ENCODE results near the gene TAF12. TPM values are rescaled to one million over a fixed set of nuclear protein-coding genes. Genes with fewer than 3 reads are reported as not detected.
"Not testable (repeated sequence)": the region's sequence is repeated elsewhere in the genome, so short reads cannot be mapped to it uniquely, and the experiment has no call there.

Gene TAF12
- total RNA-seq, 4 donors from 2014 or later = 33.5 to 81.6 (median 65.0) TPM

DNA sequence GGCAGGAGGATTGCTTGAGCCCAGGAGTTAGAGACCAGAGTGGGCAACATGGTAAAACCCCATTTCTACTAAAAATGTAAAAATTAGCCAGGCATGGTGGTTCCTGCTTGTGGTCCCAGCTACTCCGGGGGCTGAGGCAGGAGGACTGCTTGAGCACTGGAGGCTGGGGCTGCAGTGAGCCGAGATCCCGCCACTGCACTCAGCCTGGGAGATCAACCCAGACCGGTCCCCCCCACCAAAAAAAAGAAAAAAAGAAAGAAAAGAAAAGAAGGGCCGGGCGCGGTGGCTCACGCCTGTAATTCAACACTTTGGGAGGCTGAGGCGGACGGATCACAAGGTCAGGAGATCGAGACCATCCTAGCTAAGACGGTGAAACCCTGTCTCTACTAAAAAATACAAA, 23.9 kb upstream of the TAF12 start:
- intact Hi-C loops (cut with DNase I; ENCODE audit: low total_unique reads) = no loop called here

DNA sequence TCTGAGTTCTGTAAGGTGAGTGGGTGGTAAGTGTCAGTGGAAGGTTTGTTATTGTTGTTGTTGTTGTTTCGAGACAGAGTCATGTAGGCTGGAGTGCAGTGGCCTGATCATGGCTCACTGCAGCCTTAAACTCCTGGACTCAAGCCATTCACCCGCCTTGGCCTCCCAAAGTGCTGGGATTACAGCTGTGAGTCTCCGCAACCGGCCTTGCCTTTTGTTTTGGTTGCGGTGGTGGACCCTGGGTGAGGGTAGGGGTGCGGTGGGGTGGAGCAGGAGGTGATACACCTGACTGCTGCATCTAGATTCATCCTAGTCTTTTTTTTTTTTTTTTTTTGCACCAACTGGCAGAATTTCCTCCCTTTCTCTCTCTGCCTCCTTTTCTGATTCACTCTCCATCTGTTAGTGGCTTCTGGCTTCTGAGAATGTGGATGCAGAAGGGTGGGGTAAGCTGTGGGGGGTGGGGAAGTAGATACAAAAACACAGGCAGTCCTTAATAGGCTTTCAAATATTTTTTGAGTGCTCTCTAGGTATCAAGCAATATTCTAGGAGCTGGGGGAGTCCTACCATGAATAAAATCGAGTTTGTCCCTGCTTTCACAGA, 21.1 kb upstream of the TAF12 start:
- Histone ChIP-seq H3K4me1 (peaks cover 10 to 11% of the 10 kb centered on the region in 2 donors), H3K27me3 (no peaks in the 10 kb centered on the region), H3K4me3 (no peak overlapping the region), H3K36me3 (no peaks in the 10 kb centered on the region), H3K27ac (no peak overlapping the region), H3K9me3 (no peaks in the 10 kb centered on the region)
- no peak for ATAC-seq
- TF ChIP-seq CTCF (IDR thresholded peaks at IDR 0.05 in 4 of 5, conservative IDR thresholded peaks at IDR 0.05 in 1 of 5) (no peak), POLR2A (IDR thresholded peaks at IDR 0.05) (no peak)
- intact Hi-C loops (cut with DNase I; ENCODE audit: low total_unique reads) = no loop called here
- no peak for DNase-seq
- in situ Hi-C loops (cut with MboI; ENCODE audit: low sequenced_read_pairs in 4 of 4) = no loop called here

More for the DNA sequence above, 23.9 kb upstream of the TAF12 start:
- Histone ChIP-seq H3K36me3 (no peaks in the 10 kb centered on the region), H3K27me3 (no peaks in the 10 kb centered on the region), H3K4me1 (peaks cover 10 to 20% of the 10 kb centered on the region in 2 donors), H3K4me3 (no peak overlapping the region), H3K9me3 (no peaks in the 10 kb centered on the region), H3K27ac (no peak overlapping the region)
- ATAC-seq = no peak
- no peak for DNase-seq
- TF ChIP-seq CTCF (IDR thresholded peaks at IDR 0.05 in 4 of 5, conservative IDR thresholded peaks at IDR 0.05 in 1 of 5) = no peak
- TF ChIP-seq POLR2A (IDR thresholded peaks at IDR 0.05) = no peak
- in situ Hi-C loops (cut with MboI; ENCODE audit: low sequenced_read_pairs in 4 of 4) = no loop called here

GRCh38 chr1:28656335-28656734, 13.5 kb upstream of the TAF12 start:
- no peak for ATAC-seq
- Histone ChIP-seq H3K27me3 (no peaks in the 10 kb centered on the region), H3K27ac (peak overlapping the region in 3 of 4 donors; percentile 29 to 52 (median 30)), H3K4me3 (no peak overlapping the region), H3K4me1 (peaks cover 0 to 5% of the 10 kb centered on the region in 2 donors), H3K36me3 (no peaks in the 10 kb centered on the region), H3K9me3 (no peaks in the 10 kb centered on the region)
- intact Hi-C loops (cut with DNase I; ENCODE audit: low total_unique reads) = no loop called here
- in situ Hi-C loops (cut with MboI; ENCODE audit: low sequenced_read_pairs in 4 of 4) = no loop called here
- DNase-seq = no peak
- no peak for TF ChIP-seq CTCF (IDR thresholded peaks at IDR 0.05 in 4 of 5, conservative IDR thresholded peaks at IDR 0.05 in 1 of 5)
- TF ChIP-seq POLR2A (IDR thresholded peaks at IDR 0.05) = no peak

DNA sequence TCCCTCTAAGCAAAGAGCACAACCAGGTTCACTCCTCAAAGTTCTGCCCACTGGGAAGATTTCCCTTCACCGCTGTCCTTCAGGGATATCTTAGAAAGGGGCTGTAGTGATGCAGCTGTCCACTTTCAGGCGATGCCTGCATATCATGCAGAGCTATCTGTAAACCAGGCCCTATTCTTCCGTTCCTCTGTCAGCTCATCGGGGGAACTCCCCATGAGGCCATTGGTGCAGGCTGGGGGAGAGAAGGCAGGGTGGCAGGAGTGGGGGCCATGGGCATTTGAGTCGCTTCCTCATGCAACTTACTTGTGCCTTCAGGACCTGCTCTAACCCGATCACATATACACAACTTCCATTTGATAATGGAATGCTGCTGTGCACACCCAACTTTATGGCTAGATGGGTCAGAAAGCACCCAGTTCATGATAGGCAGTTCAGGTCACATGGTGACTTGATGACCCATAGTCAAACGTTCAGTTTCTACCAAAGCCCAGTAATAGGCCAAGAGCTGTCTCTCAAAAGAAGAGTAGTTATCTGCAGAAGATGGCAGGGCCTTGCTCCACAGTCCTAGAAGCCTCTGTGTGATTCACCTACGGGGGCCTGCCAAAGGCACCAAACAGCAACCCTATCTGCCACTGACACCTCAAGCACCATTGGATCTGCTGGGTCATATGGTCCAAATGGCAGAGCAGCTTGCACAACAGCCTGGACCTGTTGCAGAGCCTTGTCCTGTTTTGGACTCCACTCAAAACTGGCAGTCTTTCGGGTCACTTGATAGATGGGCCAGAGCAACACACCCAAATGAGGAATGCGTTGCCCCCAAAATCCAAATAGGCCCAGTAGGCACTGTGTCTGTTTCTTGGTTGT, 12.8 kb upstream of the TAF12 start:
- H3K27ac ChIP-seq = peak overlapping the region in 3 of 4 donors; percentile 29 to 59 (median 30)
- DNase-seq = peak; percentile 45 to 87
- peak; percentile 72 to 80 for ATAC-seq
- H3K36me3 ChIP-seq; H3K27me3 ChIP-seq; in situ Hi-C loops (cut with MboI; ENCODE audit: low sequenced_read_pairs in 4 of 4); H3K9me3 ChIP-seq; H3K4me3 ChIP-seq; intact Hi-C loops (cut with DNase I; ENCODE audit: low total_unique reads); H3K4me1 ChIP-seq: not testable (repeated sequence)

GRCh38 chr1:28653870-28654269, 11.0 kb upstream of the TAF12 start:
- intact Hi-C loops (cut with DNase I; ENCODE audit: low total_unique reads); DNase-seq; H3K4me3 ChIP-seq; H3K36me3 ChIP-seq; H3K9me3 ChIP-seq; H3K4me1 ChIP-seq; ATAC-seq; in situ Hi-C loops (cut with MboI; ENCODE audit: low sequenced_read_pairs in 4 of 4); H3K27me3 ChIP-seq: not testable (repeated sequence)
- H3K27ac ChIP-seq = peak overlapping the region in 1 of 4 donors; percentile 59

- H3K27ac ChIP-seq; in situ Hi-C loops (cut with MboI; ENCODE audit: low sequenced_read_pairs in 4 of 4); DNase-seq; H3K9me3 ChIP-seq; H3K4me1 ChIP-seq; H3K36me3 ChIP-seq; intact Hi-C loops (cut with DNase I; ENCODE audit: low total_unique reads); H3K27me3 ChIP-seq; ATAC-seq; H3K4me3 ChIP-seq: not testable (repeated sequence)
Measured at GRCh38 chr1:28653063-28653462, 10.2 kb upstream of the TAF12 start.

Measured in gastrocnemius medialis (tissue), 4 donors.